Keratinocyte (primary cell): ENCODE results near the gene HSP90AB1. TPM values are rescaled to one million over a fixed set of nuclear protein-coding genes. Genes with fewer than 3 reads are reported as not detected.

ENCODE experiments used
- DNase-seq: peaks from one replicate; pipeline ENCODE4 v3.0.0-alpha.2; 2011; ENCODE audit warnings: low read depth, missing footprints, low spot score
- FAIRE-seq: peaks from 2 replicates; lab custom pipeline; 2011; peaks lifted over from hg19 to GRCh38; lab: Jason Lieb, UNC
- H2AFZ ChIP-seq: 2 replicates; pipeline ENCODE4 v1.6.0; 2012; ENCODE audit warnings: low read length, control low read depth, inconsistent platforms; ENCODE audit not compliant: control insufficient read depth
- H3K27ac ChIP-seq: 2 replicates; pipeline ENCODE4 v1.5.1; 2011; ENCODE audit warnings: low read length; ENCODE audit not compliant: control insufficient read depth, insufficient read depth
- H3K27me3 ChIP-seq: 3 replicates; pipeline ENCODE4 v1.6.0; 2011; ENCODE audit warnings: low read length; ENCODE audit not compliant: control insufficient read depth, insufficient read depth; ENCODE audit errors: extremely low read depth
- H3K36me3 ChIP-seq, 2 experiments: 2 replicates in 1 of 2; 3 replicates in 1 of 2; pipeline ENCODE4 v1.5.1; 2011; ENCODE audit warnings: low read length in 2 of 2, mild to moderate bottlenecking in 1 of 2; ENCODE audit not compliant: control insufficient read depth in 2 of 2, insufficient read depth in 2 of 2; ENCODE audit errors: extremely low read depth in 1 of 2
- H3K4me1 ChIP-seq: 3 replicates; pipeline ENCODE4 v1.5.1; 2011; ENCODE audit warnings: low read length; ENCODE audit not compliant: control insufficient read depth, insufficient read depth; ENCODE audit errors: extremely low read depth
- H3K4me2 ChIP-seq: 3 replicates; pipeline ENCODE4 v1.6.0; 2011; ENCODE audit warnings: low read depth, low read length; ENCODE audit not compliant: control insufficient read depth, insufficient read depth; ENCODE audit errors: extremely low read depth
- H3K4me3 ChIP-seq, 3 experiments: fragments of 200-600 bp in 1 of 3; sonication (generic) in 1 of 3; 2 replicates in 2 of 3; 3 replicates in 1 of 3; pipeline ENCODE4 v1.5.1; 2011 to 2016; ENCODE audit warnings: low read length in 3 of 3, mild to moderate bottlenecking in 3 of 3, control low read depth in 2 of 3, inconsistent platforms in 1 of 3, low read depth in 1 of 3, mixed read lengths in 1 of 3, mixed run types in 1 of 3, moderate library complexity in 1 of 3; ENCODE audit not compliant: control insufficient read depth in 2 of 3, insufficient read depth in 2 of 3; ENCODE audit errors: extremely low read depth in 1 of 3
- H3K79me2 ChIP-seq: 2 replicates; pipeline ENCODE4 v1.6.0; 2012; ENCODE audit warnings: low read length; ENCODE audit not compliant: control insufficient read depth, insufficient read depth
- H3K9ac ChIP-seq: 3 replicates; pipeline ENCODE4 v1.6.0; 2011; ENCODE audit warnings: low read length; ENCODE audit not compliant: control insufficient read depth, insufficient read depth; ENCODE audit errors: extremely low read depth
- H3K9me1 ChIP-seq: 3 replicates; pipeline ENCODE4 v1.6.0; 2011; ENCODE audit warnings: low read length; ENCODE audit not compliant: control insufficient read depth, insufficient read depth; ENCODE audit errors: extremely low read depth
- H3K9me3 ChIP-seq: 2 replicates; pipeline ENCODE4 v1.5.1; 2012; ENCODE audit warnings: low read depth, low read length; ENCODE audit not compliant: control insufficient read depth
- H4K20me1 ChIP-seq: 3 replicates; pipeline ENCODE4 v1.6.0; 2011; ENCODE audit warnings: low read length; ENCODE audit not compliant: control insufficient read depth, insufficient read depth; ENCODE audit errors: extremely low read depth
- EZH2 ChIP-seq: IDR thresholded peaks from one replicate; pipeline ENCODE4 v1.6.1; 2012; ENCODE audit warnings: inconsistent platforms, mild to moderate bottlenecking, low read length, moderate library complexity
- dilution Hi-C: fragments of 300-500 bp; cut with MboI; formaldehyde crosslinking; loops from one replicate; pipeline ENCODE4 v1.7.0; 2020; ENCODE audit warnings: low sequenced_read_pairs; ENCODE audit not compliant: extremely low pct_ligation_motif_present
- polyA plus RNA-seq, 5 experiments: library from polyadenylated mRNA; depleted of rRNA in 3 of 5; stranded (reverse) in 3 of 5; stranded (forward) in 1 of 5; unstranded in 1 of 5; fragments of >200 nt; gene quantifications; 1 replicate in 1 of 5; 2 replicates in 3 of 5; 3 replicates in 1 of 5; pipeline versions ENCODE4 v1.2.1 to v1.2.3, GENCODE V29; 2011 to 2012; ENCODE audit warnings: missing spikeins in 2 of 5, low read depth in 1 of 5, low replicate concordance in 1 of 5
- TF ChIP-seq, protein P1 (sequence below), 3 experiments: IDR thresholded peaks in 1 of 3; conservative IDR thresholded peaks in 1 of 3; optimal IDR thresholded peaks in 1 of 3; 2 replicates in 2 of 3; 3 replicates in 1 of 3; pipeline versions ENCODE3 to v1.5.1; 2011; ENCODE audit warnings: low read length in 3 of 3, mild to moderate bottlenecking in 3 of 3, moderate library complexity in 2 of 3, control low read depth in 1 of 3, inconsistent platforms in 1 of 3; ENCODE audit not compliant: insufficient read depth in 2 of 3; ENCODE audit errors: extremely low read depth in 1 of 3

Gene HSP90AB1
- polyA plus RNA-seq, 1 donor (not counting 4 experiments of a cell fraction or from before 2014, with no cell fraction given), result 1,089 TPM

DNA sequence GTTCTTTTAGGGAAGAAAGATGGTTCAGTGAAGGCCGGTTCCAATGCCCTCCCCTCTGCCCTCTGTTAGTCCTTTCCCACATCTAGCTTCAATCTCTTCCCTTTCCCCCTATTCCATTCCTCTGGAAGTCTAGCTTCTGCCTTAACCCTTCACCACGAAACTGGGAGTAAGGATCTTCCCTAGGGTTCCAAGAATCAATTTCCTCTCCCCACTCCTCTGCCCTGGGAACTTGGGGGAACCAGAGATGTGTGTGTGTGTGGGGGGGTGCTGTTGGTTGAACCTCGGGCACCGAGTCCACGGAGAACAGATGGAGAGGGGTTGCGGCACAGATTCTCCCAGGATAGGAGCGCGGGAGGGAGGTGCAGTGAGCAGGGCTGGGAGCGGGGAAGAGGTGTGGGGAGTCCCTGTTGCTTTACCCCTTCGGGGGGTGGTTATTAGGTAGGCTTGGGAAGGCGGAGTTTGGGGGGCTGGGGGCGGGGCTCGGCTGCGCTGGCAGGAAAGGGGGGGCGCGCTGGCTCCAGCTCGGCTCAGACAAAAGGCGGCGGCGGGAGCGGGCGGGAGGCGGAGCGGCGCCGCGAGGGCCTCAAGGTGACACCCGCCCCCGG lies 23.1 kb downstream of the HSP90AB1 start, which contains the start of gene TMEM151B:
Gene TMEM151B (plus strand): TSS at position 530 of the 605 bp plus-strand sequence. CDS start 293 bp downstream, outside the sequence.
- Histone ChIP-seq H3K9me1 (no peaks in the 10 kb centered on the region), H4K20me1 (peaks cover 3% of the 10 kb centered on the region), H2AFZ (no peak within 1 kb of the TSS), H3K4me2 (no peak within 1 kb of the TSS), H3K27ac (no peak within 1 kb of the TSS), H3K4me1 (peaks cover 7% of the 10 kb centered on the region), H3K79me2 (no peaks in the 10 kb centered on the region), H3K4me3 (no peak within 1 kb of the TSS), H3K27me3 (peaks cover 49% of the 10 kb centered on the region), H3K9me3 (no peaks in the 10 kb centered on the region), H3K36me3 (no peaks in the 10 kb centered on the region), H3K9ac (no peak within 1 kb of the TSS)
- dilution Hi-C loops, result no loop called here
- no peak for DNase-seq
- no peak for FAIRE-seq
- TF ChIP-seq, protein P1, sequence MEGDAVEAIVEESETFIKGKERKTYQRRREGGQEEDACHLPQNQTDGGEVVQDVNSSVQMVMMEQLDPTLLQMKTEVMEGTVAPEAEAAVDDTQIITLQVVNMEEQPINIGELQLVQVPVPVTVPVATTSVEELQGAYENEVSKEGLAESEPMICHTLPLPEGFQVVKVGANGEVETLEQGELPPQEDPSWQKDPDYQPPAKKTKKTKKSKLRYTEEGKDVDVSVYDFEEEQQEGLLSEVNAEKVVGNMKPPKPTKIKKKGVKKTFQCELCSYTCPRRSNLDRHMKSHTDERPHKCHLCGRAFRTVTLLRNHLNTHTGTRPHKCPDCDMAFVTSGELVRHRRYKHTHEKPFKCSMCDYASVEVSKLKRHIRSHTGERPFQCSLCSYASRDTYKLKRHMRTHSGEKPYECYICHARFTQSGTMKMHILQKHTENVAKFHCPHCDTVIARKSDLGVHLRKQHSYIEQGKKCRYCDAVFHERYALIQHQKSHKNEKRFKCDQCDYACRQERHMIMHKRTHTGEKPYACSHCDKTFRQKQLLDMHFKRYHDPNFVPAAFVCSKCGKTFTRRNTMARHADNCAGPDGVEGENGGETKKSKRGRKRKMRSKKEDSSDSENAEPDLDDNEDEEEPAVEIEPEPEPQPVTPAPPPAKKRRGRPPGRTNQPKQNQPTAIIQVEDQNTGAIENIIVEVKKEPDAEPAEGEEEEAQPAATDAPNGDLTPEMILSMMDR (optimal IDR thresholded peaks at IDR 0.05 in 1 of 3, IDR thresholded peaks at IDR 0.05 in 1 of 3, conservative IDR thresholded peaks at IDR 0.05 in 1 of 3; ENCODE audit: extremely low read depth in 1 of 3, insufficient read depth in 2 of 3, low read length in 3 of 3), result no peak
- peak; percentile 99 for TF ChIP-seq EZH2

DNA sequence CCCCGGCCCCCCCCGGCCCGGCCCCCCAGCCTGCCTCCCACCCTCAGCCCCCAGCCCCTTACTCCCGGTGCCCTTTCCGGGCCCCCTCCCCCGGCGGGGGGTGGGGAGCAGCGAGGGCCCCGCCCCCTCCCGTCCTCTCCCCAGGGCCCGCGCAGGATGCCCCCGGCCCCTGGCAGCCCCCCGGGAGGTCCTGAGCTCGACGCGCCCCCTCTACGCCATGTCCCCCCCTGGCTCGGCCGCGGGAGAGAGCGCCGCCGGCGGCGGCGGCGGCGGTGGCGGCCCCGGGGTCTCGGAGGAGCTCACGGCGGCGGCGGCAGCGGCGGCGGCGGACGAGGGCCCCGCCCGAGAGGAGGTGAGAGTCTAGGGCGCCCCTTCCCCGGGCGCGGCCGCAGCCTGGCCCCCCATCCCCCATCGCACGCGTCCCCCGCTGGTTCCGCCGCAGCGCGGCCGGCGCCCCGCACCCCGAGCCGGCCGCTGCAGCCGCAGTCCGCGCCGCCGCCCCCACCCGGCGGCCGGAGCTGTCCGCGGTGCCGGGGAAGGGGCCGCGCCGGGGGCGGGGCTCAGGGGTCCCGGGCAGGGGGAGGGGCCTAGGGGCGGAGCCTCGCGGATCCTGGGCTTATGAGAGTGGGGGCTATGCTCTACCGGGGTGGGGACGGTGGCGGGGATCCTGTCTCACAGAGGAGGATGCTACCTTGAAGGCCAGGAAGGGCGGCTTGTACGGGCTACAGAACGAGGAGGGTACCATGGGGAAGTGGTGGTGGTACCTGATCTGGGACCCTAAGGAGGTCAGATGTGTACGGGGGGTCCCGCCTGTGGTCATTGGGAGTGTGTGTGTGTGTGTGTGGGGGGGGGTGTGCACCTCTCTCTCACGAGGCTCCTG lies 23.9 kb downstream of the HSP90AB1 start:
- Histone ChIP-seq H3K27me3 (peaks cover 56% of the 10 kb centered on the region), H3K9me3 (no peaks in the 10 kb centered on the region), H3K36me3 (no peaks in the 10 kb centered on the region), H3K9me1 (no peaks in the 10 kb centered on the region), H3K4me3 (no peak overlapping the region), H3K9ac (no peak overlapping the region), H3K79me2 (no peaks in the 10 kb centered on the region), H4K20me1 (peaks cover 3% of the 10 kb centered on the region), H3K27ac (no peak overlapping the region), H3K4me2 (no peak overlapping the region), H2AFZ (no peak overlapping the region), H3K4me1 (peaks cover 7% of the 10 kb centered on the region)
- FAIRE-seq (no peak), DNase-seq (no peak)
- dilution Hi-C loops, result no loop called here
- TF ChIP-seq, protein P1 (optimal IDR thresholded peaks at IDR 0.05 in 1 of 3, IDR thresholded peaks at IDR 0.05 in 1 of 3, conservative IDR thresholded peaks at IDR 0.05 in 1 of 3; ENCODE audit: extremely low read depth in 1 of 3, insufficient read depth in 2 of 3, low read length in 3 of 3), result no peak
- no peak for TF ChIP-seq EZH2
